ENCODE data around the gene KDM6A.
"Not testable (repeated sequence)": the region's sequence is repeated elsewhere in the genome, so short reads cannot be mapped to it uniquely, and the experiment has no call there.

Gene KDM6A

DNA sequence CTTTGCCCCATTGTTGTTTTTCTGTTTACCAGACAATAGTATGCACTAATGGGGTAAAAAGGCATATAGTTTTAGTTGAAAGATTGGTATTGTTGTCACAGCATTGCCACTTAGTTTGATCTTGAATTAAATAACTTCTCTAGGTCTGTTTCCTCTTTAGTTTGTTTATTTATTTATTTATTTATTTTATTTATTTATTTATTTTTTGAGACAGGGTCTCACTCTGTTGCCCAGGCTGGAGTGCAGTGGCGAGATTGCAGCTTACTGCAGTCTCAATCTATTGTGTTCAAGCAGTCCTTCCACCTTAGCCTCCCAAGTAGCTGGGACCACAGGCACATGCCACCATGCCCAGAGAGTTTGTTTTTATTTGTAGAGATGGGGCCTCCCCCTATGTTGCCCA lies 138.6 kb downstream of the KDM6A start:
- DNase-seq = no peak

DNA sequence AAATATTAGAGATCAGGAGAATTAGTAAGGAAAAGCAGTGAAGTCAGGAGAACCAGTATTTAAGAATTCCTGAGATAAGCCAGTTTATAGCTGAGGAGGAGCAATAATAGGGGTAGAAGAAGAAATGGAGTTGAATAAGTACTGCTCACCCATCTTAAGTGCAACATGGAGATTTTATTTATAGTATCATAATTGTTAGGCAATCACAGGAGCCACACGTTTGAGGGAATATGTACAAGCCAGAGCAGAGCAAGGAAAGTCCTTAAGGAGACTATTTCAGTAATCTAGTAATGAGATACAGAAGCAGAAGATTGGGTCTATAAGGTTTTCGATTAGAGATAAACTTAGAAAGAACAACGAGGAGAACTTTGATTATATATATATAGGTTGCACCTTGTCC lies 145.0 kb downstream of the KDM6A start:
- no peak for DNase-seq

- no peak for DNase-seq
These were observed 149.2 kb downstream of the KDM6A start for GRCh38 chrX:45022150-45022549.

- no peak for DNase-seq
These were observed 151.5 kb downstream of the KDM6A start for GRCh38 chrX:45024501-45024900.

DNA sequence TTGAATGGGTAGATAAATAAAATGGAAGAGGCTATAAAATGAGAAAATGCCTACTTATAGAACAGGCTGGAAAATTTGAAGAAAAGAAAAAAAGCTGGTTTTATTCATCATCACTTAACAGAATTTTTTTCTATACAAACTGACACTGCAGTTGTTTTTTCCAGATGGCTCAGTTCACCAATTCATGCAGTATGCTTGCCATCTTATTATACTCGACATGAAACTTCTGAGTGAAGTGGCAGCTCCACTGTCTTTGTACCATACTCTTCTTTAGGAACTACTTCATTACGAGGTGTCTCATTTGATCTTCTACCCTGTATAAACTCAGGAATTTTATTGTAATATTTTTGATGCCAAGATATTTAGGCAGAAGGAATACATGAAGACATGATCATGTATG lies 153.0 kb downstream of the KDM6A start:
- DNase-seq = no peak

DNA sequence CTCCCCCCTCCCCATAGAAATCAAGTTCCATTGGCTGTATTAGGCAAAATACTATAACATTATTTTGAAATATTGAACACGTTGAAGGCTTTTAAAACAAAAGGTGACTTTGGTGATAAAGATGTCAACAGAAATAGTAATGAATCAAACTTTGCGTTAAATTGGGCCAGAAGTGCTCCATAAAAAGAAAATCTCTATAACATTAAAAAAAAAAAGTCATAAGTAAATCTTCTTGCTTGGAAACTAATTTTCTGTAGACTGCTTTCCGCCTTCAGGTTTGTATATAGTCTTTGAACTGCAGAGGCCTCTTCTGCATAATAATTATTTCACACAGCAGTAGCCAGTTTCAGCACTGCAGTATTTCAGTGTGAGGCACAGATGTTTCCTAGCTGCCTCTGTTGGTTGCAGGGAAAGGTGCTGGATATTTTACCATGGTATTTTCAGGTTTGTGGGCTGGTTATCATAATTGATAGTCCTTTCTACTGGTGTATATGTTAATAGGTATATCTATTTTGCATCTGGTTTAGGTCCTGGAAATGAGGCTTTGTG lies 158.9 kb downstream of the KDM6A start:
- DNase-seq = no peak

- no peak for DNase-seq
These were observed 162.1 kb downstream of the KDM6A start for GRCh38 chrX:45035071-45035470.

GRCh38 chrX:45036161-45036560 lies 163.2 kb downstream of the KDM6A start:
- DNase-seq = no peak

DNA sequence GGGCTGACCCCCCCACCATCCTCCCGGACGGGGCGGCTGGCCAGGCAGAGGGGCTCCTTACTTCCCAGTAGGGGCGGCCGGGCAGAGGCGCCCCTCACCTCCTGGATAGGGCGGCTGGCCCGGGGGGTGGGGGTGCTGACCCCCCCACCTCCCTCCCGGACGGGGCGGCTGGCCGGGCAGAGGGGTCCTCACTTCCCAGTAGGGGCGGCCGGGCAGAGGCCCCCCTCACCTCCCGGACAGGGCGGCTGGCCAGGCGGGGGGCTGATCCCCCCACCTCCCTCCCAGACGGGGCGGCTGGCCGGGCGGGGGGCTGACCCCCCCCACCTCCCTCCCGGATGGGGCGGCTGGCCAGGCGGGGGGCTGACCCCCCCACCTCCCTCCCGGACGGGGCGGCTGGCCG lies 167.1 kb downstream of the KDM6A start:
- not testable (repeated sequence) for DNase-seq

DNA sequence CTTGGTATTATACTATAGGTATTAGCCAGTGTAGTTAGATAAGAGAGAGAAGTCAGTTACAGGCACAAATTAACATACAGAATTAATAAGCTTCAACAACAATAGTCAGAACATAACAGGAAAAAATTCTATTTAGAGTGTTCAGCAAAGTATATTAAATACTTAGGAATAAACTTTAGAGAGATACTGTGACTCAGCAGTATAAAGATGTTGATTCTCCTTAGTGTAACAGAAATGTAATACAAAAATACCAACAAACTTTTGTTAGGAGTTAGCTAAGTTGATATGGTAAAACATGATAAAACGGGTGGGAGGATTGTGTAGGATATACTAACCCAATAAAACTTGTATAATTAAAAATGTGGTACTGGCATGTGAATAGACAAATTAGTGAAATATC lies 173.4 kb downstream of the KDM6A start:
- no peak for DNase-seq

- no peak for DNase-seq
These were observed 177.6 kb downstream of the KDM6A start for GRCh38 chrX:45050558-45050957.

DNA sequence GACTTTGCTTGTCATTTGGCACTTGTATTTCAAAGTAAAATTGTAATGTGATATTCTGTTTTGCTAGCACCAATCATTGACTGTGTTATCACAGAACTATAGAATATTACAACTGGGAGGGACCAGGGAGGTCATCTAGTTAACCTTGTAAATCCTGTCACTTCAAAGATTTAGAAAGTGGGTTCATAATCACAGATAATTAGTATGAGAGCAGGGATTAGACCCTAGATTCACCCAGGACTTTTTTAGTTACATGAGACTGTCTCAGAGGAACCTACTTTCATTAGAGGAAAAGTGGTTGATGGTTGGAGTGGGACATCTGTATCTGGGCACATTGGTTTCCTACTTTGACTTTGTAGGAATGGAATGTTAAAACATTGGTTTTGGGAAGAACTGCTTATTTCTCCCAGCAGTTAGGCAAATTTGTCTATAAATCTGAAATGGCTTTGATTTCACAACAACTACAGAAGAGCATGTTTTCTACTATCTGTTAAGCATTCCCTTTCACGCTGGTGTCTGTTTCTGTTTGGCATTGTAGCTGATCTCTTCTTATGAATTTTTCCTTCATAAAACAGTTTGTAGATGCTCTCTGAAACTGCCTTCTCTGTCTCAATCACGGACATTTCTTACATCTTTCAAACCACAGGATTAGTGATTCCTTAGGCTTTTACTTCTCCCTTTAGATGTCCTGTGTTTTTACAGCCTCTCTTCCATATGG lies 183.6 kb downstream of the KDM6A start:
- no peak for DNase-seq

GRCh38 chrX:45059906-45060305 lies 186.9 kb downstream of the KDM6A start:
- DNase-seq = not testable (repeated sequence)

GRCh38 chrX:45063319-45064095 lies 190.5 kb downstream of the KDM6A start:
- DNase-seq = no peak

DNA sequence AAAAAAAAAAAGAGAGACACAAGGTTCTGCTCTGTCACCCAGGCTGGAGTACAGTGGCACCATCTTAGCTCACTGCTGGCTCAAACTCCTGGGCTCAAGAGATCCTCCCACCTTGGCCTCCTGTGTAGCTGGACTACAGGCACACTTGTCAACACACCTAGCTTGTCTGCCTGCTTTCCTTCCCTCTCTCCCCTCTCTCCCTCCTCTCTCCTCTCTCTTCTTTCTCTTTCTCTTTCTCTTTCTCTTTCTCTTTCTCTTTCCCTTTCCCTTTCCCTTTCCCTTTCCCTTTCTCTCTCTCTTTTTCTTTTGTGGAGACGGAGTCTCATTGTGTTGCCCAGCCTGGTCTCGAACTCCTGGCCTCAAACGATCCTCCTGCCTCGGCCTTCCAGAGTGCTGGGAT lies 195.6 kb downstream of the KDM6A start:
- peak; percentile 1 to 37 for DNase-seq

GRCh38 chrX:45070116-45071007 lies 197.4 kb downstream of the KDM6A start:
- DNase-seq = peak; percentile 32 to 52

GRCh38 chrX:45073011-45073410 lies 200.0 kb downstream of the KDM6A start:
- DNase-seq = not testable (repeated sequence)

DNA sequence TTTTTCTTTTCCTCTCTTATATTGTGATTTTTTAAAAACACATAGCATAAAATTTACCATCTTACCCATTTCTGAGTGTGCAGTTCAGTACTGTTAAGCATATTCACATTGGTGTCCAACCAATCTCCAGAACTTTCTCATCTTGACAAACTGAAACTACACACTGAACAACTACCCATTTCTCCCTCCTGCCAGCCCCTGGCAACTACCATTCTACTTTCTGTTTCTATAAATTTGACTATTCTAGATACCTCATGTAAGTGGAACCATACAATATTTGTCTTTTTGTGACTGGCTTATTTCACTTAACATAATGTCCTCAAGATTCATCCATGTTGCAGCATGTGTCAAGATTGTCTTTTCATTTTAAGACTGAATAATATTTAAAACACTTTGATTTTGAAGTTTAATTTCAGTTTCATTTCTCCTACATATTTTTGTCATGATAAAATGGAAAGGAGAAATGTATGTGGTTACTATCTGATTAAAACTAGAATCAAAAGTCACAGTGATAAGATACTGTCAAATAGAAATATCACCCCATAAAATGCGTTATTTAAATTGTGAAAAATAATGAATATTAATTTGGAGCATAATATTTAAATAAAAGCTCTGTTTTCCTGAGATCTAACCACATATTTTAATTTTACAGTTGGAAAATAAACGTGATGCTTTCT lies 204.9 kb downstream of the KDM6A start:
- no peak for DNase-seq

- no peak for DNase-seq
These were observed 210.3 kb downstream of the KDM6A start for GRCh38 chrX:45083314-45083713.

DNA sequence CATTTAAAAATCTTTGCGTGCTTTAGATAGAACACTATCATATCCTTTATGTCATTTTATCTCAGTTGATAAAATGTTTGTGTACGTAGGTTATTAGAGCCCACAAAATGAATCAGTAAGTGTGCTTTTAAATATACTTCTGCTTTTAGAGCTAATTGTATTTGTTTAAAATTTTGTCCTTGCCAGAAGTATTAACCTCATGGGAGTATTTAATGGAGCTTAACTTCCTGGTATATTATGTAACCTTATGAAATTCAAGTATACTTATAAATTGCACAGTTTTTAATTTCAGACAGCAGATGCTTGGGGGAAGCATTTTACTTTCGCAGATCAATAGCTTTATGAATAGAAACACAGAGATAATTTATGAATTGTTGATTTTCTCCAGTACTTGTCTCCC lies 237.5 kb downstream of the KDM6A start:
- DNase-seq = no peak

DNA sequence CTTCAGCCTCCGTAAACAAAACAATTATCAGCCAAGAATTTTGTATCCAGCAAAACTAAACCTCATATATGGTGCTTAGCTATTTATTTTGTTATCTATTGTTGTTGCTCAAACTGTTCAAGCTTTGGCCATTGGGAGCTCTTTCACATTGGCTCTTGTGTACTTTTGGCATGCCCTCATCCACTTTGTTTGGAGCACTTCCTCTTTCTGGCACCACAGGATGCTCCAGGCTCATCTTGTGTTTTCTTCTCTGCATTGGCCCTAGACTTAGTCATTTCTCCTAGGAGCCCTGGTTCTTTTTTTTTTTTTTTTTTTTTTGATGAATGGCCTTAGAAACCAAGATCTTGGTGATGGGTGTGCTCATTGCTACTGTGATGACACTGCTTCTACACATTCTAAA lies 253.2 kb downstream of the KDM6A start:
- DNase-seq = no peak

- no peak for DNase-seq
These were observed 256.0 kb downstream of the KDM6A start for GRCh38 chrX:45128896-45129454.

Measured in CD4-positive, alpha-beta T cell treated with Interleukin-1 beta for 1 hour (primary cell).